Measurements from ENCODE around the gene VPS45. TPM values are rescaled to one million over a fixed set of nuclear protein-coding genes. Genes with fewer than 3 reads are reported as not detected.

VPS45 gene
- total RNA-seq, 6 experiments from 2014 or later: 12.5 to 18.2 (median 14.7) TPM

DNA sequence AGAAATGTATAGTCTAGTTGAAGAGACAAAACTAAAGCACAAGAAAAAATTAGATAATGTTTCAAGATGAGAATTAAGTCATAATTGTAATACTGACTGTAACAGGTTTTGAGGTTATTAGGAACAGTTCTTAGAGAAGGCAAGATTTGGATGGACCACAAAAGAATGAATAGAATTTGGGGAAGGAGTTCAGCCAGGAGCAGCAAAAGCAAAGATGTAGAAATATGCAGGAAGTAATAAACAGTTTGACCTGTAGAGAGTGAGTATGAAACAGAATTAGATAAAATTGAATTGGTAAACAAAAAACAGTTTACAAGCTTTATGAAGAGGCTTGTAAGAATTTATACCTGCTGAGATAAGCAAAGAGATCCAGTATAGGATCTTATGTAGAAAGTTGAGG is 16.3 kb downstream of the VPS45 start:
- Histone ChIP-seq H3K27ac (no peak overlapping the region), H3K9me3 (no peaks in the 10 kb centered on the region), H3K4me1 (no peaks in the 10 kb centered on the region), H3K36me3 (peaks cover 0 to 42% (median 13%) of the 10 kb centered on the region in 4 donors), H3K27me3 (no peaks in the 10 kb centered on the region), H3K4me3 (no peak overlapping the region)
- DNase-seq (no peak), ATAC-seq (no peak)
- intact Hi-C loops (cut with DNase I): no loop called here
- TF ChIP-seq POLR2A (IDR thresholded peaks at IDR 0.05): no peak
- TF ChIP-seq CTCF (IDR thresholded peaks at IDR 0.05): no peak

DNA sequence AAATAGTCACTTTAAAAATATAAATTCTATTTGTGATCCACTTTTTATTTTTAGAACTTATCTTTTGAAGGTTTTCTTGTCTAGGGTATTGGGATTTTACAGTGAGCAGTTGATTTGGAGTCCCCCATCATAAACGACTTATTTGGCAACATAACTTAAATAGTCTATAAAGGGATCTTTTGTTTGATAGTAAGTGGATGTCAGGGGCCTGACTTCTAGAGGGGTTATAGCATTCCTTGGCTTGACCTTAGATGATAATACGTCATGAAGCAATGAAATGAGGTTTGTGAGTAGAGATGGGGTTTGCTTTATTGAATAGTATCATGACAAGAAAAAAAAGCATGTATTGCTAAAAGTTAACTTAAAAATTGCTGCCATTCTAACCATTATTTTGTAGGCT is 17.8 kb downstream of the VPS45 start:
- peaks cover 0 to 36% (median 13%) of the 10 kb centered on the region in 4 donors for H3K36me3 ChIP-seq
- no peaks in the 10 kb centered on the region for H3K9me3 ChIP-seq
- DNase-seq: no peak
- no peaks in the 10 kb centered on the region for H3K27me3 ChIP-seq
- WGBS (ENCODE audit: insufficient coverage, low coverage, low lambda C conversion rate, missing lambda C conversion rate): 66% methylated on average over 2 of the region's 2 CpGs
- H3K4me1 ChIP-seq: no peaks in the 10 kb centered on the region
- no peak overlapping the region for H3K4me3 ChIP-seq
- H3K27ac ChIP-seq: no peak overlapping the region
- TF ChIP-seq POLR2A (IDR thresholded peaks at IDR 0.05) (no peak), CTCF (IDR thresholded peaks at IDR 0.05) (no peak)
- no peak for ATAC-seq
- intact Hi-C loops (cut with DNase I): no loop called here

GRCh38 chr1:150087415-150087814 is 19.8 kb downstream of the VPS45 start:
- H3K4me3 ChIP-seq: no peak overlapping the region
- no peak for TF ChIP-seq POLR2A (IDR thresholded peaks at IDR 0.05)
- no peak for TF ChIP-seq CTCF (IDR thresholded peaks at IDR 0.05)
- H3K4me1 ChIP-seq: no peaks in the 10 kb centered on the region
- intact Hi-C loops (cut with DNase I): no loop called here
- H3K27me3 ChIP-seq: no peaks in the 10 kb centered on the region
- ATAC-seq (no peak), DNase-seq (no peak)
- no peaks in the 10 kb centered on the region for H3K9me3 ChIP-seq
- peaks cover 0 to 34% (median 10%) of the 10 kb centered on the region in 4 donors for H3K36me3 ChIP-seq
- H3K27ac ChIP-seq: no peak overlapping the region
- 81% methylated on average over 2 of the region's 2 CpGs for WGBS (ENCODE audit: insufficient coverage, low coverage, low lambda C conversion rate, missing lambda C conversion rate)

GRCh38 chr1:150089846-150090520 is 22.4 kb downstream of the VPS45 start:
- H3K27me3 ChIP-seq: no peaks in the 10 kb centered on the region
- H3K36me3 ChIP-seq: peaks cover 0 to 28% (median 5%) of the 10 kb centered on the region in 4 donors
- peak in 2 of 4 donors; percentile 24 to 51 for ATAC-seq

DNA sequence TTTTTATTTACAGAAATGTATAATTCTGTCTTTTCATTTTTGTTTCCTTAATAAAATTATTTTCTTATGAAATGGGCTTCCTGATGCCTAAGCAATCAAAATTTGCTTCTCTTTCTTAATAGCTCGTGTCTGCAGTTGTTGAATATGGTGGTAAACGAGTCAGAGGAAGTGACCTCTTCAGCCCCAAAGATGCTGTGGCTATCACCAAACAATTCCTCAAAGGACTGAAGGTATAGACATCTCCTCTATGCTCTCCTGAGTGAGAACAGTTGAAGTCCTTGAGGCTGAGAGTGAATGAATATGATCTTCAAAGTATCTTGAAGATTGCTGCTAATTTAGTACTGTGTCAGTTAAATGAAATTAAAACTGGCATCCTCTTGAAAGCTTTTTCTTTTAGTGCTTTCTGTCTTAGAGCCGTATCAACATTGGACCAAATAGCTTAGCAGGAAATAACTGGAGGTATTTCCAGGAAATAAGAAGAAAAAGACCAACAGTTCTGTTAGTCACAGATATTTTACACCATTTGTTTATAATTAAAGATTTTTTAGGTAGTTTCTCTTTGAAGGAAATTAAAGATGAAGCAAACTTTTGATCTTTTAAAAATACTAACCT is 24.7 kb downstream of the VPS45 start:
- intact Hi-C loops (cut with DNase I): no loop called here

More at GRCh38 chr1:150089846-150090520, 22.4 kb downstream of the VPS45 start:
- DNase-seq: no peak
- Histone ChIP-seq H3K4me1 (no peaks in the 10 kb centered on the region), H3K27ac (no peak overlapping the region), H3K4me3 (no peak overlapping the region), H3K9me3 (no peaks in the 10 kb centered on the region)
- intact Hi-C loops (cut with DNase I): no loop called here
- WGBS (ENCODE audit: insufficient coverage, low coverage, low lambda C conversion rate, missing lambda C conversion rate): 91% methylated on average over 3 of the region's 3 CpGs
- no peak for TF ChIP-seq POLR2A (IDR thresholded peaks at IDR 0.05)

More for the DNA sequence above, 24.7 kb downstream of the VPS45 start:
- Histone ChIP-seq H3K4me1 (no peaks in the 10 kb centered on the region), H3K27me3 (no peaks in the 10 kb centered on the region), H3K4me3 (no peak overlapping the region), H3K27ac (no peak overlapping the region), H3K9me3 (no peaks in the 10 kb centered on the region), H3K36me3 (peaks cover 0 to 32% (median 9%) of the 10 kb centered on the region in 4 donors)
- DNase-seq: no peak
- 61% methylated on average over 3 of the region's 3 CpGs for WGBS (ENCODE audit: insufficient coverage, low coverage, low lambda C conversion rate, missing lambda C conversion rate)
- TF ChIP-seq POLR2A (IDR thresholded peaks at IDR 0.05) (no peak), CTCF (IDR thresholded peaks at IDR 0.05) (no peak)
- ATAC-seq: no peak

Data from right lobe of liver (tissue), 6 donors.